NOMO-1 (cell line): ENCODE results near the gene RBBP8.

ENCODE experiments used
- DNase-seq, 2 experiments: peaks; one replicate each; lab custom pipeline; 2025; ENCODE audit not compliant: unreplicated experiment in 2 of 2; lab: John Stamatoyannopoulos, UW

RBBP8 gene

GRCh38 chr18:23058746-23059415 is 125.8 kb downstream of the RBBP8 start:
- DNase-seq: no peak

GRCh38 chr18:23059541-23060465 is 126.7 kb downstream of the RBBP8 start:
- no peak for DNase-seq

GRCh38 chr18:23062011-23062410 is 128.9 kb downstream of the RBBP8 start:
- DNase-seq: peak in 1 of 2 experiments; percentile 7

- DNase-seq: no peak
These were observed 130.4 kb downstream of the RBBP8 start for GRCh38 chr18:23063502-23063901.

- DNase-seq: no peak
These were observed 132.2 kb downstream of the RBBP8 start for GRCh38 chr18:23065234-23065806.

- no peak for DNase-seq
These were observed 132.9 kb downstream of the RBBP8 start for GRCh38 chr18:23066060-23066459.

GRCh38 chr18:23066504-23067039 is 133.4 kb downstream of the RBBP8 start:
- no peak for DNase-seq

- DNase-seq: peak in 1 of 2 experiments; percentile 26
These were observed 134.1 kb downstream of the RBBP8 start for GRCh38 chr18:23067236-23067635.

DNA sequence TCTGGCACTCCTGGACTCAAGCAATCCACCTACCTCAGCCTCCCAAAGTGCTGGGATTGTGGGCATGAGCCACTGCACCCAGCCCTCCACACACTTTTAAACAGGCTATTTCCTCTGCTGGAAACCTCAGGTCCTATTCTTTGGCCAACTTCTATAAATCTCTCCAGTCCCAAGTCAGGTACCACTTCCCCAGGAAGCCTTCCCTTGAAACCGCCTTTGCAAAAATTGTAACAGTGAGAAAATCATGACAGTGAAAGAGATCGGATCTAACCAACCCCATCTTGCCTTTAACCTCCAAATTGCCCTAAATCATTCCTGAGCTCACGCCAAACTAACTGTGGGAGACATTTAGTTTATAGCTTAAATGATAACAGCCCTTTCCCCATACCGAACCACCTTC is 134.9 kb downstream of the RBBP8 start:
- peak; percentile 7 to 14 for DNase-seq

DNA sequence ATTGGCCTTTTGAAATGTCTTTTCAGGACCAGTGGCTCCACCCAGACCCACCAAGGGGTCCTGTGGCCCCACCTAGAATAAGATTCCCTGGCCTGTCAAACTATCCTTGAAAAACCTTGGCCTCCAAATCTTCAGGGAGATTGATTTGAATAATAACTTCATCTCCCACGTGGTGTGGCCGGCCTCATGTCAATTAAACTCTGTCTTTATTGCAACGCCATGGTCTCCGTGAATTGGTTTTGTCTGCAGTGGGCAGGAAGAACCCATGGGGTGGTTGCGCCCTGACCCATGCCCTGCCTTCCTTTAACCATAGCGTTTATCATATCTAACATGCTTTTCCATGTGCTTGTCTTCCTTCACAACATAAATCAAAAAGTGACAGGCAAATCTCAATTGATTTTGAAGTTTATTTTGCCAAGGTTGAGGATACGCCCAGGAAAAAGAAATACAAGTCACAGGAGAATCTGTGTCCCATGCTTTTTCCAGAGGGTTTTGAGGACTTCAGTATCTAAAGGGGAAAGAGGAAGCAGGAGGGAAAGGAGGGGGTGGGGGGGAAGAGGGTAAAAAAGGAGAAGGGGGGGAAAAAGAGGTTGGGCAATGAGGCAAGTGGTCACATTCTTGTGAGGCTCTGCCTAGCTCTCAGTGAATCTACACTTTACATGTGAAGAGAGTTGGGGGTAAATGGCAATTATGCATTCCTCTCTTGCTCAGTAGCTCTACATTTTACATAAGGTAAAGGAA is 135.6 kb downstream of the RBBP8 start:
- peak; percentile 52 to 55 for DNase-seq

DNA sequence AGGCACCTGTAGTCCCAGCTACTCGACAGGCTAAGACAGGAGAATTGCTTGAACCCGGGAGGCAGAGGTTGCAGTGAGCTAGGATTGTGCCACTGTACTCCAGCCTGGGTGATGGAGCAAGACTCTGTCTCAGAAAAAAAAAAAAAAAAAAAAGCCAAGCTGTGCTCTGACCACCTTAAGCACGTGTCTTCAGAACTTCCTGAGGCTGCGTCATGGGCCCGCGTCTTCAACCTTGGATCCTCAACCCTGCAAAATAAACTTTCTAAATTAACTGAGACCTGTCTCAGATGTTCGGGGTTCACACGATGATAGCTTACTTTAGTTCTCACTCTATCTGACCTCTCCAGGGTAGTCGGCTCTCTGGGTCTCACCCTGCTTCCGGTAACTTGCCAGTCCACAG is 136.4 kb downstream of the RBBP8 start:
- peak in 1 of 2 experiments; percentile 19 for DNase-seq

DNA sequence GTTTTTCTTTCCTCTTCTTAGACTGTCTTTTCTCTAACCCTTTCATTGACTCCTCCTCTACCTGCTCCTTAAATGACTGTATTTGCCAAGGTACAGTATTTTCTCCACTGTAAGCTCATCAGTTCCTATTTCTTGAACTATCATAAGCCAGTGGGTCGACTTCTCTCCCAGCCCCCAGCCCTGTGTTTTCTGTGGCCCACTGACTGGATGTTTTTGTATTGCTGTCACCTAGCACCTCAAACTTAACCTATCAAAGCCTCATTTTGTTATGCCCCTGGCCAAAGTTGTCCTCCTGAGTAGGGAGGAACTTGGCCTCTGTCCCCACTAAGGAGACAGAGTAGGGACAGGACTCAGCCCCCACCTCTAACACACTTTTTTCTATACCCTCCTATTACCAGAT is 136.8 kb downstream of the RBBP8 start:
- DNase-seq: peak in 1 of 2 experiments; percentile 8

DNA sequence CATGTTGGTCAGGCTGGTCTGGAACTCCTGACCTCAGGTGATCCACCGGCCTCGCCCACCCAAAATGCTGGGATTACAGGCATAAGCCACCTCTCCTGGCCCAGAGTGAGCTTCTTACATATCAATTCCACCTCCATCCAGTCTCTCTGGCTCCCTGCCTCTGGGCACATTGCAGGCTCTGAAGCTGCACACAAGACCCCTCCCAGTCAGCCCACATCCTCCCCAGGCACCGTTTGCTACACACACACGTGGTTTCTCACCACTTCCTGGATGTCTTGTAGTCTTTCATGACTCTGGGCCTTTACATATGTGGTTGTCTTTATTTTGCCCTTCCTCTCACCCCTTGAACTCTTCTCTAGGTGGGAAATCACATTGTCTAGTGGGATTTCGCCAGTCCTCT is 138.2 kb downstream of the RBBP8 start:
- DNase-seq: peak; percentile 83 to 90

- no peak for DNase-seq
These were observed 139.0 kb downstream of the RBBP8 start for GRCh38 chr18:23072079-23072478.

DNA sequence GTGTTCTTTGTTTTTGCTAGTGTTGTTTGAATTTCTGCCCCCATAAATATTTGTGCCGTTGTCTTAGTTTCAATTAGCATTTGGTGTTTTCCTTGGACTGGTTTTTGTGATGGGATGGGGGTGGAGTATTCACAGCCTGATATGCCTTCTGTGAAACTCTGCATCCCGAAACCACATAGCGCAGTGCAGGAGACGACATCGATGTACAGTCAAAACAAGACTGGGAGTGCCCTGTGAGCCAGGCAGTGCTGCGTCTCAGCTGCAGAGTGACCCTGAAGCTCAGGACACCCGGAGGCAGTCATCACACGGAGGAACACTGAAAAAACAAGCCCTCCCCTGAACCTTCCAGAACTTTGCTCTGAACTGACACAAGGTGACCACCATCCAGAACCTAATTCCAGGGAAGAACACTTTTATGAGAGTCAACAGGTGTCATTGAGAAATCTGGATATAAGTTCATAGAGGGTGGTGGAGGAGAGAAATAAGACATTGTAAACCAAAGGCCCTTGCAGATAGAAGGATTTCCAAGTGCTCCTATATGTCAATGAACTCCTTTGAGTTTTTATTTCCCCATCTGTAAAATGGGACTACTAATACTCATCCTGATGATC is 141.0 kb downstream of the RBBP8 start:
- DNase-seq: no peak
